ENCODE data around the gene S100A5. TPM values are rescaled to one million over a fixed set of nuclear protein-coding genes. Genes with fewer than 3 reads are reported as not detected.
A peak's percentile ranks its signal among the peaks of the same experiment; 100 is the strongest.

Gene S100A5
- total RNA-seq, 1 experiment from 2014 or later = not detected

- TF ChIP-seq, protein P1, sequence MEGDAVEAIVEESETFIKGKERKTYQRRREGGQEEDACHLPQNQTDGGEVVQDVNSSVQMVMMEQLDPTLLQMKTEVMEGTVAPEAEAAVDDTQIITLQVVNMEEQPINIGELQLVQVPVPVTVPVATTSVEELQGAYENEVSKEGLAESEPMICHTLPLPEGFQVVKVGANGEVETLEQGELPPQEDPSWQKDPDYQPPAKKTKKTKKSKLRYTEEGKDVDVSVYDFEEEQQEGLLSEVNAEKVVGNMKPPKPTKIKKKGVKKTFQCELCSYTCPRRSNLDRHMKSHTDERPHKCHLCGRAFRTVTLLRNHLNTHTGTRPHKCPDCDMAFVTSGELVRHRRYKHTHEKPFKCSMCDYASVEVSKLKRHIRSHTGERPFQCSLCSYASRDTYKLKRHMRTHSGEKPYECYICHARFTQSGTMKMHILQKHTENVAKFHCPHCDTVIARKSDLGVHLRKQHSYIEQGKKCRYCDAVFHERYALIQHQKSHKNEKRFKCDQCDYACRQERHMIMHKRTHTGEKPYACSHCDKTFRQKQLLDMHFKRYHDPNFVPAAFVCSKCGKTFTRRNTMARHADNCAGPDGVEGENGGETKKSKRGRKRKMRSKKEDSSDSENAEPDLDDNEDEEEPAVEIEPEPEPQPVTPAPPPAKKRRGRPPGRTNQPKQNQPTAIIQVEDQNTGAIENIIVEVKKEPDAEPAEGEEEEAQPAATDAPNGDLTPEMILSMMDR (conservative IDR thresholded peaks at IDR 0.05) = no peak
- H2AK5ac ChIP-seq (ENCODE audit: insufficient read length, low read length) = no peak overlapping the region
- H3K4me3 Mint-ChIP-seq = peak overlapping the region in 1 of 2 experiments; percentile 39; a peak in 3 of 5 replicates
- H3K4me1 Mint-ChIP-seq = peaks cover 33 to 35% of the 10 kb centered on the region in 2 experiments
- peaks cover 15% of the 10 kb centered on the region for H3K27me3 Mint-ChIP-seq (ENCODE audit: low read depth)
- H4K5ac ChIP-seq (ENCODE audit: insufficient read length, low read depth, low read length) = no peak overlapping the region
- H2BK12ac ChIP-seq (ENCODE audit: insufficient read length, low read depth, low read length) = no peak overlapping the region
- H2BK15ac ChIP-seq (ENCODE audit: low read depth, low read length) = no peak overlapping the region
- H4K8ac ChIP-seq (replicated peaks; ENCODE audit: insufficient read length, low read depth, low read length) = no peak overlapping the region
- H3K79me2 ChIP-seq (ENCODE audit: insufficient read depth, low read length) = no peaks in the 10 kb centered on the region
- H3K23ac ChIP-seq (ENCODE audit: insufficient read length, low read depth, low read length) = no peak overlapping the region
- DNase-seq = peak; percentile 53
- no peaks in the 10 kb centered on the region for H3K36me3 Mint-ChIP-seq (ENCODE audit: insufficient read depth in 1 of 3, low read depth in 3 of 3)
- no peak overlapping the region for H2BK20ac ChIP-seq (ENCODE audit: low read depth, low read length, poor library complexity, severe bottlenecking)
- peak overlapping the region; percentile 23 for H3K4me2 ChIP-seq (ENCODE audit: insufficient read depth, insufficient read length, low read length)
- no peaks in the 10 kb centered on the region for H3K27me3 ChIP-seq (ENCODE audit: insufficient read depth, low read length)
- no peak overlapping the region for H3K27ac ChIP-seq (ENCODE audit: insufficient read length, low read depth, low read length)
- no peak overlapping the region for H4K91ac ChIP-seq (ENCODE audit: insufficient read length, low read depth, low read length)
- H2BK5ac ChIP-seq (ENCODE audit: insufficient read length, low read length) = no peak overlapping the region
- H4K20me1 ChIP-seq (ENCODE audit: control insufficient read depth, insufficient read depth, insufficient read length) = peaks cover 3% of the 10 kb centered on the region
- no peak overlapping the region for H2AFZ ChIP-seq (ENCODE audit: low read length)
- no peak overlapping the region for H3K9ac ChIP-seq (ENCODE audit: extremely low read depth, insufficient read length, low read length)
- H3K56ac ChIP-seq (ENCODE audit: insufficient read length, low read depth, low read length) = no peak overlapping the region
- H3K79me1 ChIP-seq (ENCODE audit: insufficient read depth, low read depth, low read length, poor library complexity, severe bottlenecking) = no peaks in the 10 kb centered on the region
- H3K14ac ChIP-seq (ENCODE audit: insufficient read depth, low read length) = 0 out of 2 replicates have a peak overlapping the region, but pooled peaks have one; percentile 28
- H3K4me1 ChIP-seq (ENCODE audit: insufficient read depth, low read length) = peaks cover 7% of the 10 kb centered on the region; the same call in 1 of the 2 replicates
- H3K18ac ChIP-seq (ENCODE audit: insufficient read length, low read depth, low read length) = peak overlapping the region; percentile 4
- no peaks in the 10 kb centered on the region for H3K23me2 ChIP-seq (ENCODE audit: insufficient read length, low read depth, low read length, poor library complexity, severe bottlenecking)
- no peak overlapping the region for H2BK120ac ChIP-seq (ENCODE audit: low read depth, low read length, poor library complexity, severe bottlenecking)
- no peaks in the 10 kb centered on the region for H3K9me3 ChIP-seq (ENCODE audit: control insufficient read depth, low read depth, low read length)
- H3T11ph ChIP-seq (ENCODE audit: low read length) = no peak overlapping the region
- H3K9me3 Mint-ChIP-seq = no peaks in the 10 kb centered on the region
- H3K27ac Mint-ChIP-seq = peak overlapping the region in 2 of 3 experiments; percentile 4 to 91; a peak in 3 of 7 replicates
- H3K4ac ChIP-seq (ENCODE audit: low read depth, low read length) = no peak overlapping the region
- no CpG with 5 or more reads among the region's 22 CpGs for WGBS (ENCODE audit: extremely low coverage, insufficient read length, low lambda C conversion rate)
Measured at GRCh38 chr1:153567621-153568366, 27.1 kb upstream of the S100A5 start.
